NCI-H1105 treated with DMSO at 0.1 percent for 48 hours (cell line): Measurements from ENCODE around the gene SPACA7.
A peak's percentile ranks its signal among the peaks of the same experiment; 100 is the strongest.

Experiments
- DNase-seq: peaks from one replicate; lab custom pipeline; 2025; lab: John Stamatoyannopoulos, UW

The SPACA7 gene

GRCh38 chr13:112447761-112448603, 71.8 kb downstream of the SPACA7 start:
- DNase-seq: no peak

GRCh38 chr13:112448621-112449544, 72.7 kb downstream of the SPACA7 start:
- no peak for DNase-seq

- DNase-seq: no peak
These were observed 73.4 kb downstream of the SPACA7 start for GRCh38 chr13:112449545-112449930.

GRCh38 chr13:112450118-112450903, 74.2 kb downstream of the SPACA7 start:
- no peak for DNase-seq

- DNase-seq: peak; percentile 90
These were observed 74.7 kb downstream of the SPACA7 start for GRCh38 chr13:112450904-112451240.

GRCh38 chr13:112451512-112452379, 75.6 kb downstream of the SPACA7 start:
- no peak for DNase-seq

- DNase-seq: no peak
These were observed 76.4 kb downstream of the SPACA7 start for GRCh38 chr13:112452380-112453206.

- DNase-seq: no peak
These were observed 77.2 kb downstream of the SPACA7 start for GRCh38 chr13:112453207-112453829.

- no peak for DNase-seq
These were observed 77.9 kb downstream of the SPACA7 start for GRCh38 chr13:112453874-112454647.

- no peak for DNase-seq
These were observed 78.6 kb downstream of the SPACA7 start for GRCh38 chr13:112454648-112455334.

GRCh38 chr13:112455476-112456059, 79.4 kb downstream of the SPACA7 start:
- no peak for DNase-seq

GRCh38 chr13:112456138-112457056, 80.2 kb downstream of the SPACA7 start:
- no peak for DNase-seq

- no peak for DNase-seq
These were observed 80.9 kb downstream of the SPACA7 start for GRCh38 chr13:112457081-112457480.

GRCh38 chr13:112457485-112457884, 81.3 kb downstream of the SPACA7 start:
- DNase-seq: no peak

- no peak for DNase-seq
These were observed 86.3 kb downstream of the SPACA7 start for GRCh38 chr13:112462408-112462807.

GRCh38 chr13:112464720-112465119, 88.6 kb downstream of the SPACA7 start:
- no peak for DNase-seq
